KMS-11 (cell line): ENCODE results near the gene MT1E.

Experiments used
- H2AFZ ChIP-seq: fragments of 200-600 bp; sonication (generic); 2 replicates; pipeline ENCODE4 v1.6.1; 2016; ENCODE audit warnings: antibody characterized with exemption, mixed run types, low read depth
- H3K27ac ChIP-seq: fragments of 200-600 bp; sonication (generic); 2 replicates; pipeline ENCODE4 v1.6.1; 2016; ENCODE audit warnings: mild to moderate bottlenecking, mixed run types
- H3K27me3 ChIP-seq: fragments of 200-600 bp; sonication (generic); 2 replicates; pipeline ENCODE4 v1.6.1; 2017; ENCODE audit warnings: mild to moderate bottlenecking, low read depth, mixed run types, moderate library complexity; ENCODE audit not compliant: insufficient read depth
- H3K36me3 ChIP-seq: fragments of 200-600 bp; sonication (generic); 2 replicates; pipeline ENCODE4 v1.6.1; 2017; ENCODE audit warnings: mild to moderate bottlenecking, mixed run types; ENCODE audit not compliant: insufficient read depth
- H3K4me1 ChIP-seq: fragments of 200-600 bp; sonication (generic); 2 replicates; pipeline ENCODE4 v1.6.1; 2016; ENCODE audit warnings: mild to moderate bottlenecking, low read depth, mixed run types; ENCODE audit not compliant: poor library complexity, severe bottlenecking
- H3K4me2 ChIP-seq: fragments of 200-600 bp; sonication (generic); 2 replicates; pipeline ENCODE4 v1.7.0; 2016; ENCODE audit warnings: mild to moderate bottlenecking, mixed run types
- H3K4me3 ChIP-seq: fragments of 200-600 bp; sonication (generic); IDR thresholded peaks from 2 replicates; pipeline ENCODE4 v1.6.1; 2017; ENCODE audit warnings: low read depth, low read length, mixed read lengths; ENCODE audit not compliant: insufficient read depth
- H3K79me2 ChIP-seq: fragments of 200-600 bp; sonication (generic); 2 replicates; pipeline ENCODE4 v1.6.1; 2016; ENCODE audit warnings: low read depth, mixed run types; ENCODE audit not compliant: insufficient read depth
- H3K9ac ChIP-seq: fragments of 200-600 bp; sonication (generic); 2 replicates; pipeline ENCODE4 v1.6.1; 2016; ENCODE audit warnings: mild to moderate bottlenecking, mixed run types
- H4K20me1 ChIP-seq: fragments of 200-600 bp; sonication (generic); 2 replicates; pipeline ENCODE4 v1.6.1; 2016; ENCODE audit warnings: mild to moderate bottlenecking, mixed run types; ENCODE audit not compliant: insufficient read depth
- CTCF ChIP-seq: fragments of 200-600 bp; sonication (generic); conservative IDR thresholded peaks from 2 replicates; pipeline ENCODE4 v1.6.1; 2017; ENCODE audit warnings: low read depth, mild to moderate bottlenecking, antibody characterized with exemption, low read length, moderate library complexity, mixed read lengths

The MT1E gene

DNA sequence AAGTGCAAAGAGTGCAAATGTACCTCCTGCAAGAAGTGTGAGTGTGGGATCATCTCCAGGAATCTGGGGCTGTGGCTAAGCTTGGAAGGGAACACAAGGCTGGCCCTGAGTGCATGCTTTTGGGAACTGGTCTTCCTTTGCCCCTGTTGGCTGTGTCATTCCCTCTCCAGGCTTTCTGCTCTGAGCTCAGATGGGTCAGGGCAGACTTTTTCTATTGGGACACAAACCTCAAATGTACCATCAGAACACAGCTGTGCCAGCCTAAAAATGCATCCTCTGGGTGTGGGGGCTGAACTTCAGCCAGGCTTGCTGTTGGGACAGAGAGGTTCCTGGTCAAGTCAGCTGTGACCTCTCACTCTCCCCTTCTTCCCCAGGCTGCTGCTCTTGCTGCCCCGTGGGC is 27.0 kb downstream of the MT1E start:
- no peak for TF ChIP-seq CTCF
- Histone ChIP-seq H3K4me3 (no peak overlapping the region), H3K27ac (no peak overlapping the region), H3K79me2 (no peaks in the 10 kb centered on the region), H3K4me1 (no peaks in the 10 kb centered on the region), H3K9ac (no peak overlapping the region), H3K4me2 (no peak overlapping the region), H2AFZ (no peak overlapping the region), H4K20me1 (no peaks in the 10 kb centered on the region), H3K36me3 (no peaks in the 10 kb centered on the region), H3K27me3 (no peaks in the 10 kb centered on the region)

GRCh38 chr16:56653218-56653617 is 27.6 kb downstream of the MT1E start:
- Histone ChIP-seq H3K9ac (no peak overlapping the region), H3K27me3 (no peaks in the 10 kb centered on the region), H3K4me2 (no peak overlapping the region), H3K27ac (no peak overlapping the region), H3K36me3 (no peaks in the 10 kb centered on the region), H3K4me1 (no peaks in the 10 kb centered on the region), H2AFZ (no peak overlapping the region), H4K20me1 (no peaks in the 10 kb centered on the region), H3K4me3 (no peak overlapping the region), H3K79me2 (no peaks in the 10 kb centered on the region)
- TF ChIP-seq CTCF, result no peak

DNA sequence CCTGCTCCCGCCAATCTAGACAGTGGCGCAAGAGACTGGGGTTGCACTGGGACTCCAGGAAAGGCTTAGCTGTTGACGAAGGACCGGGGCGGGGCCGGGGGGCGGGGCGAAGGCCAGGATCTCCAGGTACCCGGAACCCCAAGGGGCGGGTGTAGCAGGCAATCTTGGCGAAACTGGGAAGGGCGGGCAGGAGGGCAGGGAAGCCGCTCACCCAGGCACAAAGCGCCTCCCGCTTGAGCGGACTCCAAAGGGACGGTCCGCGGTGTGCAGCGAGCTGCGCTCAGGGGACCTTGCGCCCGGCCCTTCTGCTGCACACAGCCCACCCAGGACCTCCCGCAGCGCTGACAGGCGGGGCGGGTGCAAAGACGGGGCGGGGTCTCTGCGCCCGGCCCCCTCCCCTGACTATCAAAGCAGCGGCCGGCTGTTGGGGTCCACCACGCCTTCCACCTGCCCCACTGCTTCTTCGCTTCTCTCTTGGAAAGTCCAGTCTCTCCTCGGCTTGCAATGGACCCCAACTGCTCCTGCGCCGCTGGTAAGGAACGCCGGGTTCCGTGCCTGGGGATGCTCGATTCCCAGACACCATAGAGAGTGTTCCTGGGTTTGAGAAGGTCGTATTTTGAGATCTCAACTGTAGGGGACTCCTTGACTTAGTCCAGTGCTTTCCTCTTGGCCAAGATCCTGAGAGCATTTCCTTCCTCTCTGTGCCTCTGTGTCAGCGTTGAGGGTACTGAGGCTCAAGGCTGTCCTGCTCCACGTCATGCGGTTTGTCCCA is 32.2 kb downstream of the MT1E start, which contains the start of gene MT1F:
TSS of gene MT1F (plus strand) at position 405 of the 772 bp plus-strand sequence. CDS start at position 505, 100 bp downstream.
- no peaks in the 10 kb centered on the region for H3K4me1 ChIP-seq
- TF ChIP-seq CTCF, result no peak
- peak within 1 kb of the TSS; percentile 26; the same call in 1 of the 2 replicates for H2AFZ ChIP-seq
- no peak within 1 kb of the TSS for H3K4me2 ChIP-seq
- H3K79me2 ChIP-seq, result no peaks in the 10 kb centered on the region
- no peaks in the 10 kb centered on the region for H3K36me3 ChIP-seq
- H3K27me3 ChIP-seq, result no peaks in the 10 kb centered on the region
- no peak within 1 kb of the TSS for H3K9ac ChIP-seq
- no peaks in the 10 kb centered on the region for H4K20me1 ChIP-seq
- H3K4me3 ChIP-seq, result no peak within 1 kb of the TSS
- H3K27ac ChIP-seq, result no peak within 1 kb of the TSS

DNA sequence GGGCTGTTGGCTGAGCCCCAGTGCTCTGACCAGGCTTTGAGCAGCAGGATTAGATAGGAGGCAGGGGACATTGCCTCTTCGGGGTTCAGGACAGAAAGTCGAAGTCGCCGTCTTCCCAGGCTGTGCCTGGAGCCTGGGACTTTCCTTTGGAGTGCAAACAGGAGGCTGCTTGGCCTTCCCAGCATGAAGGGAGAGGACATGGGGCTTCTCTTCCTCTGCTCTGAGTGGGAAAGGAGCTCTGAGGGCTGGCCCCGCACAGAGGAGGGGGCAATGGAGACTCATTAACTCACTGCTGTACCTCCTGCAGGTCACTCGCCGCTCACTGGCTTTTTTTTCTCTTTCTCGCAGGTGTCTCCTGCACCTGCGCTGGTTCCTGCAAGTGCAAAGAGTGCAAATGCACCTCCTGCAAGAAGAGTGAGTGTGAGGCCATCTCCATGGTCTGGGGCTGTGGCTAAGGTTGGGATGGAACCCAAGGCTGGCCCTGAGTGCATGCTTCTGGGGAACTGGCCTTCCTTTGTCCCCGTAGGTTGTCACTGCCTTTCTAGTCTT is 32.8 kb downstream of the MT1E start:
- Histone ChIP-seq H3K4me3 (no peak overlapping the region), H3K4me2 (no peak overlapping the region), H3K4me1 (no peaks in the 10 kb centered on the region), H4K20me1 (no peaks in the 10 kb centered on the region), H3K27ac (no peak overlapping the region), H3K79me2 (no peaks in the 10 kb centered on the region), H3K27me3 (no peaks in the 10 kb centered on the region), H3K9ac (no peak overlapping the region), H3K36me3 (no peaks in the 10 kb centered on the region), H2AFZ (peak overlapping the region; percentile 26; the same call in 1 of the 2 replicates)
- TF ChIP-seq CTCF, result no peak
